HS-5 (cell line): ENCODE results near the gene ADARB1.

Experiments used
- DNase-seq: peaks from one replicate; pipeline ENCODE4 v3.0.0-alpha.2; 2012; ENCODE audit warnings: low read depth

ADARB1 gene

DNA sequence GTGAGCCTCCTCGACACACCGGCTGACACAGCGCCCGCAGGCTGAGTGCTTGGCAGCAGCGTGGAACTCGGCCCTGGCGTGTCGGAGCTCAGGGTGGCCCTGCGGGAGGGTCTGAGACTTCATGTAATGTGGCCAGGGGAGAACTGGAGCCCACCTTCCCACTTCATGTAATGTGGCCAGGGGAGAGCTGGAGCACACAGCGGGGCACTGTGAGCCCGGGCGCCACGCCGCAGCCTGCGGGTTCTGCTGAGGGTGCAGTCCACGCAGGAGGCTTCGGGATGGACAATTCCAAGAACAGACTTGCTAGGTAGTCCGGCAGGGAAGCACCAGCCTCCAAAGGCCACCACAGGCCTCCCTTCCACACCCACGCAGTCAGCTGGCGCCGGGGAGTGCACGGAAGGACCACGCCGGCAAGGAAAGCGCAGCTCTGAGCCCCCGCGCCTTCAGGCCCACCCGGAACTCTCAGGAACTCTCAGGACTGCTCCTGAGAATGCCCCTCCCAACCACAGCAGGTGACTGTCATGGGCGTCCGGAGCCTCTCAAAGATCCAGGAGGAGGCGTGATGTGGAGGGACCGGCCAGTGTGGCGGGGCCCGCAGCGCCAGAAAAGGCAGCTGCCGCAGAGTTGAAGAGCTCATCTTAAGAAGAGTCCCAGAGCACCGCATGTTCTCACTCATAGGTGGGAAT, 19.3 kb upstream of the ADARB1 start:
- DNase-seq = no peak

- DNase-seq = no peak
Measured at GRCh38 chr21:45055861-45056260, 18.5 kb upstream of the ADARB1 start.

DNA sequence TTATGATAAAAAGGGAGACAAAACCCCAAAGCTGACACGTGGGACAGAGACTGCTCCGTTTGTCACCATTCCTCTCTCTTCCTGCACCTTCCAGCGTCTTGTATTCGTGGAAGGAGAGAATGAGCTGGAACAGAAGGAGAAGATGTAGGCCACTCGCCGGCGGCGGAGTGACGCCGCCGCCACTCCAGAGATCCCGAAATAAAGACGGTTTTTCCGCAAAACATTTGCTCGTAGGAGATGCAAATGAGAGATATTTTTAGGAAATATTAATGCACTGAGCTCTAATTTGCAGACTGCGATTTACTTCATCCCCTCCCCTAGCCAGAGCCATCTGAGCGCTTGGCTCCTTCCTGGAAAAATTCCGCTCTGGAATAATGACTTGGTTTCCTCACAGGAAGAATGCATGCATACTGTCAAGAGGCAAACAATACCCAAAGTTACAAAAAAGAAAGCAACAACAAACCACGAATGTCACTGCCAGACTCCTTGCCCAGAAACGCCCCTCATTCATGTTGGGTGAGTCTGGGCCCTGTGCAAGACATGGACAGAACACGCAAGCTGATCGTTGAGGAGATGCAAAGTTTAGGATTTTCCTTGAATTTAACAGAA, 18.0 kb upstream of the ADARB1 start:
- no peak for DNase-seq

DNA sequence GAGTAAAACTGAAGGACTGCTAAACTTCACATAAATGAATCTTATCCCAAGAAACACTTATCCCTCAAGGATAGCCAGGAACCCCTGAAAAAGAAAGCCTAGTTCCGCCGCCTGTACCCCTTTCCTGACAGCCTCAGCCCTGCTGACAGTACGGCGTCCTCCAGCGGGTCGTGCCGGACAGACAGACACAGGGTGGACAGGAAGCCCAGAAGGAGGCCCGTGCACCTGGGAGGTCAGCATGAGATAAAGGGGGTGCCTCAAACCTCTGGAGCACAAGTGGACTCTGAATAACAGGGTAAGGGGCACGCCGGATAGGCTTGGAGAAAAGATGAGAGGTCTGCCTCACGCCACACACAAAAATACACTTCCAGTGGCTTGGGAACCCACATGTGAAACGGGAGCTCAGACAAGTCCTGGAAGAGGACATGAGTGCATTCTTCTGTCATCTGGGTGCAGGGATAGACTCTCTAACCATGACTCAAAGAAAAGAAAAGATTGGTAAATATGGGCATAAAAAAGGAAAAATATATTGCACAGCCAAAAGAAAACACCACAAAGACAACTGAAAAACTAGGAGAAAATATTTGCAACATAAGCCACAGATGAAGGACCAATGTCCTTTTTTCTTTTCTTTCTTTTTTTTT, 17.3 kb upstream of the ADARB1 start:
- DNase-seq = no peak

GRCh38 chr21:45057886-45058285, 16.5 kb upstream of the ADARB1 start:
- no peak for DNase-seq

- DNase-seq = no peak
Measured at GRCh38 chr21:45059121-45059520, 15.3 kb upstream of the ADARB1 start.

- DNase-seq = no peak
Measured at GRCh38 chr21:45060089-45060488, 14.3 kb upstream of the ADARB1 start.

GRCh38 chr21:45060675-45061311, 13.6 kb upstream of the ADARB1 start:
- no peak for DNase-seq

GRCh38 chr21:45064091-45064490, 10.3 kb upstream of the ADARB1 start:
- DNase-seq = no peak

- no peak for DNase-seq
Measured at GRCh38 chr21:45064618-45065399, 9.6 kb upstream of the ADARB1 start.

DNA sequence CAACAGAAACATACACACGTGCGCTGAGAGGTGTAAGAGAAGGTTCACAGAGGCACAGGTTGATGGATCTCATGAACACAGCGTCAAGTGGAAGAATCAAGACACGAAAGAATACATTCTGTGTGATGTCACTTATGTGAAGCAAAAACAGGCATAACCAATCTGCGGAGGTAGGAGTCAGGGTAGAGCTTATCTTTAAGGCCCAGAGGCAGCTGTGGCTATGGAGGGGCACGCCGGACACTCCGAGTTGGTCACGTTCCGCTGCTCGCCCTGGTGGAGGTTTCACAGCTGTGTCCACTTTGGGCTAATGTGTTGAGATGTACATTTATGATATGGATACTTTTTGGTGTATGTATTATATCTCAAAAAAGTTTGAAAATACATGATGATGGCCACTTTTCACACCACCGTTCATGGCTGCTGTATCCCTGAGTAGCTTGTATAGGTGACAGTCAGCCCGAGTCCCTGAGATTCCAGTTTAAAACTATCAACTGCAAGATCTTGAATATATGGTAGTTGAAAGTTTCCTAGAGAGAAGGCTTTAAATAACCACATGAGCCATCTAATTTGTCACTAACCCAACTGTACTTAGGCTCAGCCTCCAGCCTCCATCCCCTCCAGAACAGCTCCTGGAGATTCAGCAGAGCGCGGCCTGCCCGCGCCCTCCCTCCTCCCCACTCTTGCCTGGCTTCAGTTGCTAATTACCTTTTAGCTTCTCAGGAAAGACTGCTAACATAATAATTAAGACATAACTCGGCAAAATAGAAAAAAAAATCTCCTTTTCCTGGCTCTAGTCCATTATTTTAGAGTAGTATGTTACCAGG, 6.7 kb upstream of the ADARB1 start:
- DNase-seq = no peak

DNA sequence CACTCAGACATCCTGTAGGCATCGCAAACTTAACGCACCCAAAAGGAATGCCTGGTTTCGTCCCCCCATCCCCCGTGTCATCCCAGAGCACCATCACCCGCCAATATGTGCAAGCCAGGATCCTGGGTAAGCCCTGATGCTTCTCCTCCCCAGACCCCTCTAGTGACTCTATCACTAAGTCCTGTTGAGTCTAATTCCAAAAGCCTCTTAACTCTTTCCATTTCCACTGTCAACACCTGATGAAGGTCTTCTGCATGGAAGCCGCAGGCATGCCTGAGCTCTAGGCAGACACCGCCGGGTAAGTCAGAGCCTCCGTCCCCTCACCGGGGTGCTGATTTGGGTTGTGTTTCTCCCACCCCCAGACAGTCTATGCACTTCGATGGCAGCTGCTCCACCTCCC, 5.3 kb upstream of the ADARB1 start:
- no peak for DNase-seq

- DNase-seq = no peak
Measured at GRCh38 chr21:45069711-45070110, 4.7 kb upstream of the ADARB1 start.

- DNase-seq = no peak
Measured at GRCh38 chr21:45071078-45071873, 3.1 kb upstream of the ADARB1 start.

DNA sequence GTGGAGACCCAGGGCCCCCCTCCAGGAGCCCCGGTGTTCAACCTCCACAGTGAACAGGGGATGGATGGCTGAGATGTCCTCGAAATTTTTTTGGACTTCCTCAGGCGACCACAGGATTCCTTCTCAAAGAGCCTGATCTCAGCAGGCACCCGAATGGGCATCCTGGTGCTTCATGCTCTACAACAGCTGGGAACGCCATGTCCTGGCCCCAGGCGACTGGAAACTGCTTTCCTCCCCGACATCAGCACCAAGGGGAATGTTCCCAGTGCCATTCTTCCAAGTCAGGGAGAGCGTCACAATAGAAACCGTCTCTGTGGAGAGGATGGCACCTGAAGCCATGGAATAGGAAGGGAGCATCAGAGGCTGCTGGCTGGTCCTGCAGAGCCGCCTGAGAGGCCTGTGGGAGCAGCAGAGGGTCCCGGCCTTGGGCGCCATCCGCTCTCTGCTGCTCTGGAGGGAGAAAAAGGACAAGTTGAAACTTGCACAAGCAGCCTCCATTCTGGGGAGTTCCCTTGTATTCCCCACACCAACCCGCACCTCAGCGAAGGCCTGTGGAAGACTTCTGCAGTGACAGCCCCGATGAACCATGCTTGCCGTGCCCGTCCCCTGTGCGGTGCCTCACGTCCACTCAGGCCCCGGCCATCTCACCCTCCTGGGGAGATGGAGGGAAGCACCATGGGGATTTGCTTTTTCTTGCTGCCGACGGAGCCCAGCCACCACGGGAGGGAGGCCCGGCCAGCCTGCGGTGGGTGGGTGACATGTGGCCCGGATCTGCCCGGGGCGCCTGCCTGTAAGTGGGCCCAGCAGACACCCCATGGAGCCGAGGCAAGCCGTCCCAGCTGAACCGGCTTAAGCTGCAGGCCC, 2.3 kb upstream of the ADARB1 start:
- DNase-seq = no peak

- DNase-seq = no peak
Measured at GRCh38 chr21:45072738-45073300, 1.6 kb upstream of the ADARB1 start.

GRCh38 chr21:45073301-45074047, 906 bp upstream of the ADARB1 start:
- DNase-seq = no peak

- no peak for DNase-seq
Measured at GRCh38 chr21:45074818-45075595, 627 bp downstream of the ADARB1 start.
